Measurements from ENCODE around the gene RGS7.

Gene RGS7

GRCh38 chr1:240965581-240966091 is 391.4 kb downstream of the RGS7 start:
- no peaks in the 10 kb centered on the region for H3K4me1 Mint-ChIP-seq
- DNase-seq: peak; percentile 12
- no peak for TF ChIP-seq CTCF (IDR thresholded peaks at IDR 0.05)
- no peak overlapping the region for H3K27ac Mint-ChIP-seq
- no peak overlapping the region for H3K4me3 Mint-ChIP-seq
- H3K36me3 Mint-ChIP-seq (ENCODE audit: low read depth): no peaks in the 10 kb centered on the region
- no peaks in the 10 kb centered on the region for H3K9me3 Mint-ChIP-seq
- peaks cover 3% of the 10 kb centered on the region for H3K27me3 Mint-ChIP-seq (ENCODE audit: low read depth, poor library complexity)

GRCh38 chr1:240962086-240962485 is 394.9 kb downstream of the RGS7 start:
- TF ChIP-seq CTCF (IDR thresholded peaks at IDR 0.05): no peak
- Mint-ChIP-seq H3K27ac (no peak overlapping the region), H3K27me3 (ENCODE audit: low read depth, poor library complexity) (no peaks in the 10 kb centered on the region), H3K36me3 (ENCODE audit: low read depth) (no peaks in the 10 kb centered on the region), H3K9me3 (no peaks in the 10 kb centered on the region), H3K4me1 (no peaks in the 10 kb centered on the region), H3K4me3 (no peak overlapping the region)
- no peak for DNase-seq

- no peak overlapping the region for H3K27ac Mint-ChIP-seq
- no peak overlapping the region for H3K4me3 Mint-ChIP-seq
- no peaks in the 10 kb centered on the region for H3K36me3 Mint-ChIP-seq (ENCODE audit: low read depth)
- no peaks in the 10 kb centered on the region for H3K9me3 Mint-ChIP-seq
- H3K4me1 Mint-ChIP-seq: no peaks in the 10 kb centered on the region
- TF ChIP-seq CTCF (IDR thresholded peaks at IDR 0.05): no peak
- no peak for DNase-seq
- peaks cover 6% of the 10 kb centered on the region for H3K27me3 Mint-ChIP-seq (ENCODE audit: low read depth, poor library complexity)
Observed at GRCh38 chr1:240956424-240956823, 400.6 kb downstream of the RGS7 start.

GRCh38 chr1:240956020-240956419 is 401.0 kb downstream of the RGS7 start:
- no peaks in the 10 kb centered on the region for H3K4me1 Mint-ChIP-seq
- H3K27ac Mint-ChIP-seq: no peak overlapping the region
- H3K4me3 Mint-ChIP-seq: no peak overlapping the region
- H3K27me3 Mint-ChIP-seq (ENCODE audit: low read depth, poor library complexity): peaks cover 6% of the 10 kb centered on the region
- H3K9me3 Mint-ChIP-seq: no peaks in the 10 kb centered on the region
- no peak for TF ChIP-seq CTCF (IDR thresholded peaks at IDR 0.05)
- H3K36me3 Mint-ChIP-seq (ENCODE audit: low read depth): no peaks in the 10 kb centered on the region
- DNase-seq: no peak

- Mint-ChIP-seq H3K36me3 (ENCODE audit: low read depth) (no peaks in the 10 kb centered on the region), H3K4me1 (no peaks in the 10 kb centered on the region), H3K9me3 (no peaks in the 10 kb centered on the region), H3K27ac (no peak overlapping the region), H3K4me3 (no peak overlapping the region), H3K27me3 (ENCODE audit: low read depth, poor library complexity) (no peaks in the 10 kb centered on the region)
- no peak for TF ChIP-seq CTCF (IDR thresholded peaks at IDR 0.05)
- no peak for DNase-seq
Observed at GRCh38 chr1:240947438-240948224, 409.4 kb downstream of the RGS7 start.

GRCh38 chr1:240946926-240947325 is 410.1 kb downstream of the RGS7 start:
- Mint-ChIP-seq H3K4me1 (no peaks in the 10 kb centered on the region), H3K27ac (no peak overlapping the region), H3K27me3 (ENCODE audit: low read depth, poor library complexity) (no peaks in the 10 kb centered on the region), H3K4me3 (no peak overlapping the region), H3K36me3 (ENCODE audit: low read depth) (no peaks in the 10 kb centered on the region), H3K9me3 (no peaks in the 10 kb centered on the region)
- peak; percentile 52 for TF ChIP-seq CTCF (IDR thresholded peaks at IDR 0.05)
- peak; percentile 28 for DNase-seq

Data from nephron progenitor cell (in vitro differentiated cells).